ENCODE data around the gene PASD1.

PASD1 gene

GRCh38 chrX:151701531-151701930 lies 138.1 kb downstream of the PASD1 start:
- DNase-seq (ENCODE audit: low read depth) = no peak

DNA sequence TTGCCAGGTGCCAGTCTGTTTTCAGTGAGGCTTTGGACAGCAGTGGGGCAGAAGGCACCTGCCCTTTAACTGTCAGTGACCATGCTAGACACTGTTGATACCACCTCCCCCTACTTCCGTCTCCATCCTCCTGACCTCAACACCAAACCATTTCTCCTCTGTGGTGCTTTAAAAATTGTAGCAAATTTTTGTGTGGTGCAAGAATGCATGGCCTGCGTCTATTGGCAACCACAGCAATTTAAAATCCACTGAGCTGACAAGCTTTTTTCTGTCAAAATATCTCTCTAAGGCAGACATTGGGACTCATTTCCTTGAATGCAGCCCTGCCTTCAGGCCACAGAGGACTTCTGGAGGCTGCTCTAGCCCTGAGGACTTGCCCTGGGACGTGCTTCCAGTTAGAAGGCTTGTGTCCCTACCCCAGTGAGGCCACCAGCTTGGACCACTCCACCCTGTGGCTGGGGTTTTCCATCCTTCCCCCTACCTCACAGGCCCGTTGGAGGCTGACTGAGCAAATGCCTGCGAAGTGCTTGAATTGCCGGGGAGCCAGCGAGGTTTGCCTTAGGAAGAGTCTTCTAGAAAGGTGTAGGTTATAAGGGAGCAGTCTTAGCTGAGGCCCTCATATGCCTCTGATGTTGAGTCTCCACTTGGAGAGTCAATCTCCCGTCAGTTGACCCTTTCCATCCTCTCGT lies 138.7 kb downstream of the PASD1 start:
- no peak for DNase-seq (ENCODE audit: low read depth)

- DNase-seq (ENCODE audit: low read depth) = no peak
Measured at GRCh38 chrX:151702741-151703340, 139.4 kb downstream of the PASD1 start.

DNA sequence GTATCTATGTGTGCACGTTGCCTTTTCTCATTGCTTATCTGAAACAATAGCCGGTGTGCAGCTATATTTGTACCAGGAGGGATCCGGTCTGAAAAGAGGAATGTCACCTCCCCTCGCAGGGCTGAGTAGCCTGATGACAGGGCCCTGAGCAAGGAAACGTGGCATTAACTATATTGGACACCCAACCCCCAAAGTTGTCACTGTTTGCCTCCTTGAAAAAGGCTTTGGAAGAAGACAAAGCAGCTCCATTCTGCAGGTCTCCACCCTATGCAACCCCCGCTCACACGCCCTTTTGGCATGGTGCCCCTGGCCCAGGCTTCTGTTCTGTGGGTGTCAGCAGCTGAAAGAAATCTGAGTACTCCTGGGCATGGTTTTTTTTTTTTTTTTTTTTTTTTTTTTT lies 140.0 kb downstream of the PASD1 start:
- no peak for DNase-seq (ENCODE audit: low read depth)

DNA sequence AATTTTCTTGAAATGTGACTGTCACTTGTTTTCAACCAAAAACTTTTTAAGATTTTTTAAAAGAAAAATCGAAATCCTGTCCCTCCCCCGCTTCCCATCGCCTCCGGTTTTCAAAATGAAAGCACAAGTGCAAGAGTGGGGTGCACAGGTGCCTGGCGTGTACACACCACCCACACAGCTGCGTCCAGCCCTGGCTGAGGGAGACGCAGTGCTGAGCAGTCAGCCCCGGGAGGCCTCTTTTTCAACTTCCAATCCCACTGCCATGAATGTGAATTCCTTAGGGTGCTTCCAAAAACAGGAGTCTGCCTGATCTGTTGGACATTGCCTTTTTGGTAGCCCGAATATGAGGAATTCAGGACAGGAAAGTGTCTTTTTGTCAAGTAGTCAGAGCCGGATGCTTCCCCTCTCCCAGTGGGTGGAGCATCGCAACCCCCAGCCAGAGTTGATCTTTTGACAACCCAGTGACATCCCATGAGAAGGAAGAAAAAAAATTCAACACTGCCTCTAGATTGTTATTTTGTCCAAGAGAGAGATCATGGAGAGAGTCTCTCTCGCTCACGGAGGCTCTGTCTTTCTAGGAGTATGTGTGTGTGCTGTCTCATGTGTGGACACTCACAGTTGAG lies 140.7 kb downstream of the PASD1 start:
- no peak for DNase-seq (ENCODE audit: low read depth)

DNA sequence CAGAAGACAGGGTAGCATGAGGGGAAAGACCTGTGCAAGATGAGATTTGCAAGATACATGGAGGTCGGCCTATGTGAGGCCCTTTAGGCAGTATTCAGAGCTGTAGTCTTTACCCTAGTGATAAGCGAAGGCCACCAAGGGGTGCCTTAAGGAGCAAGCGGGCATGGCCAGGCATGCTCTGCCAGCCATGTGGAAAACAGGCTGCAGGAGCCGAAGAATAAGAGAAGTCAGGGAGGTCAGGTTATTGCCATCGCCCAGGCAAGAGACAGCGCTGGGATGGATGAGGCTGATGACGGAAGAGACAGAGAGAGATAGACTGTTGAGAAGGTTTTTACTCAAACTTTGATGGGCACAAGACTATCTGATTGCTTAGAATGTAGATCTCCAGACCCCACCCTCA lies 145.3 kb downstream of the PASD1 start:
- no peak for DNase-seq (ENCODE audit: low read depth)

- no peak for DNase-seq (ENCODE audit: low read depth)
Measured at GRCh38 chrX:151710457-151710856, 147.0 kb downstream of the PASD1 start.

DNA sequence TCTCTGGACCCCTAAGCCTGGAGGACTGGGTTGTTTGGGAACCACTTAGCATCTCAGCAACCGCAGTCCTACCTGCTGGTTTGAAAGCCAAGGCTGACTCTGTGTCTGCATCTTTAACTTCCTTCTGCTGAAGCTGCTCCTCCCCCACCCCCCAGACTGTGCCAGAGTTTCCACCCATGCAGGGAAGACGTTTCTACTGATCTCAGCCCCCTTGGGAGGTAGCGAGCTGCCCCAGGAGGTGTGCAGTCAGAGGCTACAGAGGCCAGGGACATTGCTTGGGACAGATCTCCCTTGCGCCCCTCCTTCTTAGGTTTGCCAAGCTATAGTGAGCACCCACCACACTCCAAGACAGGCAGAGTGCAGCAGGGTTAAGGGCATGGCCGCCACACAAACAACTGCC lies 147.7 kb downstream of the PASD1 start:
- no peak for DNase-seq (ENCODE audit: low read depth)

DNA sequence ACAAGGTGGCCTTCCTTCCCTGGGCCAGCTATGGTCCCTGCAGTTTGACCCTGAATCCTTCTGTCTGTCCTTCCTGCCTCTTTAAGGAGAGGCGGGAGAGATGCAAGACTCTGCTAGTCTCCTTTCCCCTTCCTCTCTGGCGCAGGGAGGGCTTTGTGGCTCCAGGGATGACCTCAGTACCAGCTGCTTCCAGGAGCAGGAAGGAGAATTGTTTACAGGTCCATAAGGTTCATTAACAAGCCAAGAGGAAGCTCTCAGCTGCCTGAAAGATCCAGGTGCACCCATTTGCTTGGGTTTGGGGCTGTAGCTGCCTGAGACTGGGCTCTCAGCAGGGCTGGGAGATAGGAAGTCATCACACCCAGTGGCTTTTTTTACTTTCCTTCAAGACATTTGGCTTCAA lies 148.3 kb downstream of the PASD1 start:
- DNase-seq (ENCODE audit: low read depth) = no peak

GRCh38 chrX:151712253-151712652 lies 148.8 kb downstream of the PASD1 start:
- DNase-seq (ENCODE audit: low read depth) = no peak

- no peak for DNase-seq (ENCODE audit: low read depth)
Measured at GRCh38 chrX:151713849-151714248, 150.4 kb downstream of the PASD1 start.

DNA sequence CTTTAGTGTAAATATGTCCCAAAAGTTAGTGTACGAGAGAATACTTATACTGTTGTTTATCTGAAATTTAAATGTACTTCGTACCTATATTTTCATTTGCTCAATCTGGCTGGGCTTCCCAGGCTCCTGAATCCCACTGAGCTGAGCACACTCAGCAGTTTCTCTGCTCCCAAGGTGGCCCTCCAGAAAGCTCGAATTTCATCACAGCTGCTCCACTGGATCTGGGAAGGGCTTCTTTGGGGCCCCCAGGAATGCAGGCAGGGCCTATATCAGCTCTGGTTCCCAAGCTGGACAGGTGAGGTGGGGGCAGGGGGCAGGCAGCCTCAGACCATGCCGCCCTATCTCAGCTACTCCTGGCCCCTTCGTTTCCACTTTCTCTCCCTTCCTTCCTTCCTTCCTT lies 150.9 kb downstream of the PASD1 start:
- no peak for DNase-seq (ENCODE audit: low read depth)

GRCh38 chrX:151715752-151716151 lies 152.3 kb downstream of the PASD1 start, which contains the start of gene FATE1:
FATE1 (plus strand) TSS chrX:151716035; CDS start chrX:151716120, 85 bp downstream.
- no peak for DNase-seq (ENCODE audit: low read depth)

- DNase-seq (ENCODE audit: low read depth) = no peak
Measured at GRCh38 chrX:151722241-151722846, 158.9 kb downstream of the PASD1 start.

GRCh38 chrX:151723156-151723760 lies 159.8 kb downstream of the PASD1 start:
- DNase-seq (ENCODE audit: low read depth) = no peak

- no peak for DNase-seq (ENCODE audit: low read depth)
Measured at GRCh38 chrX:151724563-151725337, 161.3 kb downstream of the PASD1 start.

DNA sequence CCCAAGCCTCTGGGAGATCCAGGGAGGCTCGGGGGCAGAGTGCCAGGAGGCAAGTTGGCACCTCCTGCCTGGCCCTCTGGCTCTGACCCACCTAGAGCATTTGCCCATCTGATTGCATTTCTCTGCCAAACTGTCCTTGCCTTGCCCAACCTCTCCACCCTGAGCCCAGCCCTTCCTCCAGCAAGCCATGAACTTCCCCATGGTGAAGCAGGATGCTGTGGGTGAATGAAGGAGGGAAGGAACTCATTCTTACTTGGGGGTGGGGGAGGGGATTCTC lies 161.8 kb downstream of the PASD1 start:
- DNase-seq (ENCODE audit: low read depth) = no peak
